Endothelial cell of umbilical vein (primary cell): Measurements from ENCODE around the gene IGSF6. TPM values are rescaled to one million over a fixed set of nuclear protein-coding genes. Genes with fewer than 3 reads are reported as not detected.

Experiments used
- BruUV-seq: library from RNA; stranded (reverse); fragments of 400-500 nt; replicated peaks from 2 replicates; lab custom pipeline; 2021; lab: Mats Ljungman, UMichigan
- CTCF ChIA-PET: fragments of 300-600, 350-600 bp; sonication (Branson Sonifier 250); formaldehyde crosslinking; loops from one replicate; lab custom pipeline; 2021; ENCODE audit warnings: antibody characterized with exemption, inconsistent platforms; lab: Charles Lee
- POLR2A ChIA-PET: fragments of 300-600, 350-600 bp; sonication (Branson Sonifier 250); formaldehyde crosslinking; loops from one replicate; lab custom pipeline; 2021; ENCODE audit warnings: antibody characterized with exemption, inconsistent platforms; lab: Charles Lee
- DNase-seq: peaks from one replicate; pipeline ENCODE4 v3.0.0-alpha.2; 2011; ENCODE audit warnings: low read depth, low spot score
- FAIRE-seq: peaks from 2 replicates; lab custom pipeline; 2011; peaks lifted over from hg19 to GRCh38; lab: Jason Lieb, UNC
- H2AFZ ChIP-seq: 2 replicates; pipeline ENCODE4 v1.6.0; 2012; ENCODE audit warnings: low read depth, low read length, control low read depth, inconsistent platforms
- H3K27ac ChIP-seq: 2 replicates; pipeline ENCODE4 v1.5.1; 2011; ENCODE audit warnings: low read depth, mild to moderate bottlenecking, control low read depth, low read length, moderate library complexity; ENCODE audit not compliant: insufficient read depth
- H3K27me3 ChIP-seq, 2 experiments: 2 replicates each; pipeline versions ENCODE4 v1.6.0 to v1.6.1; 2011; ENCODE audit warnings: low read length in 2 of 2, mixed read lengths in 1 of 2; ENCODE audit not compliant: control insufficient read depth in 2 of 2, insufficient read depth in 2 of 2
- H3K36me3 ChIP-seq, 2 experiments: 2 replicates in 1 of 2; 3 replicates in 1 of 2; pipeline ENCODE4 v1.5.1; 2011; ENCODE audit warnings: low read length in 2 of 2, mild to moderate bottlenecking in 1 of 2, moderate library complexity in 1 of 2; ENCODE audit not compliant: control insufficient read depth in 2 of 2, insufficient read depth in 2 of 2; ENCODE audit errors: extremely low read depth in 1 of 2
- H3K4me1 ChIP-seq: 3 replicates; pipeline ENCODE4 v1.5.1; 2011; ENCODE audit warnings: mild to moderate bottlenecking, low read length; ENCODE audit not compliant: control insufficient read depth, insufficient read depth; ENCODE audit errors: extremely low read depth
- H3K4me2 ChIP-seq: 2 replicates; pipeline ENCODE4 v1.6.1; 2011; ENCODE audit warnings: low read length, control low read depth, mixed read lengths; ENCODE audit not compliant: insufficient read depth
- H3K4me3 ChIP-seq, 3 experiments: fragments of 200-600 bp in 1 of 3; sonication (generic), shearing (Covaris generic) in 1 of 3; replicated peaks in 1 of 3; 2 replicates each; pipeline ENCODE4 v1.5.1; 2011 to 2016; ENCODE audit warnings: control low read depth in 3 of 3, low read length in 3 of 3, mild to moderate bottlenecking in 2 of 3, inconsistent platforms in 1 of 3, low read depth in 1 of 3, moderate library complexity in 1 of 3; ENCODE audit not compliant: insufficient read depth in 1 of 3
- H3K79me2 ChIP-seq: 2 replicates; pipeline ENCODE4 v1.6.0; 2012; ENCODE audit warnings: low read length, inconsistent platforms; ENCODE audit not compliant: control insufficient read depth, insufficient read depth
- H3K9ac ChIP-seq: replicated peaks from 2 replicates; pipeline ENCODE3; 2011; ENCODE audit warnings: low read length, control low read depth; ENCODE audit not compliant: insufficient read depth; ENCODE audit errors: extremely low read depth
- H3K9me1 ChIP-seq: replicated peaks from 3 replicates; pipeline ENCODE4 v1.6.0; 2011; ENCODE audit warnings: mild to moderate bottlenecking, low read length; ENCODE audit not compliant: control insufficient read depth, insufficient read depth; ENCODE audit errors: extremely low read depth
- H3K9me3 ChIP-seq: replicated peaks from 2 replicates; pipeline ENCODE4 v1.5.1; 2012; ENCODE audit warnings: low read length, inconsistent platforms; ENCODE audit not compliant: control insufficient read depth, insufficient read depth
- H4K20me1 ChIP-seq: replicated peaks from 2 replicates; pipeline ENCODE3; 2011; ENCODE audit warnings: mild to moderate bottlenecking, low read length; ENCODE audit not compliant: control insufficient read depth, insufficient read depth; ENCODE audit errors: extremely low read depth
- CTCF ChIP-seq, 2 donors: IDR thresholded peaks; 1 replicate in 1 of 2; 2 replicates in 1 of 2; pipeline ENCODE4 v1.5.1; 2011; ENCODE audit warnings: low read length in 2 of 2, mild to moderate bottlenecking in 2 of 2, moderate library complexity in 2 of 2, control low read depth in 1 of 2, inconsistent platforms in 1 of 2, low read depth in 1 of 2; ENCODE audit not compliant: insufficient read depth in 1 of 2; ENCODE audit errors: extremely low read depth in 1 of 2
- EZH2 ChIP-seq: IDR thresholded peaks from 2 replicates; pipeline ENCODE4 v1.6.1; 2012; ENCODE audit warnings: borderline replicate concordance, low read depth, mild to moderate bottlenecking, moderate library complexity, low read length, inconsistent platforms; ENCODE audit not compliant: severe bottlenecking
- FOS ChIP-seq: IDR thresholded peaks from 2 replicates; pipeline ENCODE4 v1.6.1; 2011; ENCODE audit warnings: mild to moderate bottlenecking, low read length, moderate library complexity, borderline replicate concordance; ENCODE audit not compliant: insufficient read depth
- GATA2 ChIP-seq: IDR thresholded peaks from 2 replicates; pipeline ENCODE4 v1.7.0; 2011; ENCODE audit warnings: low read depth, mild to moderate bottlenecking, moderate library complexity, mixed read lengths, low read length; ENCODE audit not compliant: insufficient read length, insufficient read depth
- JUN ChIP-seq: IDR thresholded peaks from 2 replicates; pipeline ENCODE4 v1.6.1; 2011; ENCODE audit warnings: borderline replicate concordance, low read depth; ENCODE audit not compliant: insufficient read length, insufficient read depth
- MAX ChIP-seq: IDR thresholded peaks from 2 replicates; pipeline ENCODE4 v1.6.1; 2011; ENCODE audit not compliant: insufficient read depth, insufficient read length
- MYC ChIP-seq: IDR thresholded peaks from one replicate; pipeline ENCODE4 v1.6.1; 2011; ENCODE audit warnings: mild to moderate bottlenecking, low read depth, low read length
- POLR2A ChIP-seq: IDR thresholded peaks from 2 replicates; pipeline ENCODE4 v1.6.1; 2012; ENCODE audit warnings: low read depth, mild to moderate bottlenecking, control low read depth, low read length
- POLR2AphosphoS5 ChIP-seq: IDR thresholded peaks from 2 replicates; pipeline ENCODE4 v1.6.1; 2012; ENCODE audit warnings: low read depth, mild to moderate bottlenecking, control low read depth, low read length, moderate library complexity; ENCODE audit not compliant: insufficient read depth
- dilution Hi-C: fragments of 300-500 bp; cut with MboI; formaldehyde crosslinking; loops from one replicate; pipeline ENCODE4 v1.15.0; 2019; ENCODE audit warnings: low sequenced_read_pairs; ENCODE audit not compliant: extremely low pct_ligation_motif_present
- intact Hi-C: fragments of 100-400 bp; cut with micrococcal nuclease; formaldehyde crosslinking; loops from one replicate; pipeline ENCODE4 v1.10.0; 2022
- polyA plus RNA-seq, 4 experiments: library from polyadenylated mRNA; depleted of rRNA in 3 of 4; stranded (reverse) in 3 of 4; unstranded in 1 of 4; fragments of >200 nt; gene quantifications; 2 replicates each; pipeline versions ENCODE4 v1.2.1 to v1.2.3, GENCODE V29; 2011 to 2012; ENCODE audit warnings: missing spikeins in 1 of 4
- total RNA-seq: library from RNA; stranded (reverse); gene quantifications from 2 replicates; pipeline ENCODE4 v1.2.3, GENCODE V29; 2021

IGSF6 gene
- total and polyA plus RNA-seq, 2 donors (not counting 3 experiments of a cell fraction or from before 2014, with no cell fraction given), result not detected

DNA sequence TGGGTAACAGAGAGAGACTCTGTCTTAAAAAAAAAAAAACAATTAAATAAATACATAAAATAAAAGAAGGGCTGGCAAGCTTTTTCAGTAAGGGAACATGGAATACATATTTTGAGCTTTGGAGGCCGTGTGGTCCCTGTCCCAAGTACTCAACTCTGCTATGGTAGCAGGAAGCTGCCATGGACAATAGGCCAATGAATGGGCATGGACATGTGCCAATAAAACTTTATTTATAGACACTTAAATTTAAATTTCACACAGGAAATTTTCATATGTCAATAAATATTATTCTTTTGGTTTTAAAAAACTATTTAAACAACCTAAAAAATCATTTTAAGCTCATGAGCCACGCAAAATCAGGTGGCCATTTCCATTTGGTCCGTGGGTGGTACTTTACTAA is 15.2 kb upstream of the IGSF6 start:
- dilution Hi-C loops, result no loop called here
- ChIA-PET POLR2A (interaction anchor here (0.6 kb wide), 1 partner anchor 78 kb away, joined by 3 read pairs; no protein-coding TSS in a partner anchor), CTCF (interaction anchor here (4.2 kb wide), 1 partner anchor 10 kb away, joined by 29 read pairs; no protein-coding TSS in a partner anchor)
- no peak overlapping the region for H3K4me3 ChIP-seq
- no peaks in the 10 kb centered on the region for H3K36me3 ChIP-seq
- peaks cover 7 to 17% of the 10 kb centered on the region in 2 experiments for H3K27me3 ChIP-seq
- H3K9me1 ChIP-seq, result no peaks in the 10 kb centered on the region
- no peak overlapping the region for H3K27ac ChIP-seq
- H4K20me1 ChIP-seq, result no peaks in the 10 kb centered on the region
- DNase-seq, result no peak
- no peaks in the 10 kb centered on the region for H3K79me2 ChIP-seq
- H3K4me1 ChIP-seq, result no peaks in the 10 kb centered on the region
- intact Hi-C loops, result no loop called here
- no peaks in the 10 kb centered on the region for H3K9me3 ChIP-seq
- BruUV-seq, result no TSS peak
- no peak overlapping the region for H2AFZ ChIP-seq
- FAIRE-seq, result no peak
- H3K9ac ChIP-seq, result no peak overlapping the region
- TF ChIP-seq POLR2A (no peak), POLR2AphosphoS5 (no peak), GATA2 (no peak), CTCF (IDR thresholded peaks at IDR 0.05; ENCODE audit: extremely low read depth in 1 of 2, insufficient read depth in 1 of 2, low read depth in 1 of 2, low read length in 2 of 2) (no peak), EZH2 (no peak), MAX (no peak), JUN (no peak), MYC (no peak), FOS (no peak)
- no peak overlapping the region for H3K4me2 ChIP-seq
